Activated CD4-positive, alpha-beta T cell treated with anti-CD3 and anti-CD28 coated beads for 36 hours (primary cell): ENCODE results near the gene BRSK1. TPM values are rescaled to one million over a fixed set of nuclear protein-coding genes. Genes with fewer than 3 reads are reported as not detected.
A peak's percentile ranks its signal among the peaks of the same experiment; 100 is the strongest.

ENCODE experiments used
- ATAC-seq: fragments of 200-7000 bp; cut with Tn5 transposase; one replicate; pipeline ENCODE4 v1.10.0; 2021; ENCODE audit warnings: mild to moderate bottlenecking, moderate library complexity
- CTCF ChIA-PET: fragments of 350-600 bp; sonication (Branson Sonifier 250); formaldehyde crosslinking; loops from one replicate; lab custom pipeline; 2021; ENCODE audit warnings: antibody characterized with exemption; lab: Charles Lee
- POLR2A ChIA-PET: fragments of 350-600 bp; sonication (Branson Sonifier 250); formaldehyde crosslinking; loops from one replicate; lab custom pipeline; 2021; ENCODE audit warnings: antibody characterized with exemption, inconsistent platforms; lab: Charles Lee
- DNase-seq: peaks from one replicate; pipeline ENCODE4 v3.0.0-alpha.2; 2020
- H3K27ac Mint-ChIP-seq: one replicate; pipeline ENCODE4 v1.8.0; 2021; ENCODE audit warnings: mixed read lengths
- H3K27me3 Mint-ChIP-seq: one replicate; pipeline ENCODE4 v1.8.0; 2021; ENCODE audit warnings: mixed read lengths
- H3K36me3 Mint-ChIP-seq: one replicate; pipeline ENCODE4 v1.8.0; 2021; ENCODE audit warnings: low read depth, mixed read lengths
- H3K4me1 Mint-ChIP-seq: one replicate; pipeline ENCODE4 v1.8.0; 2021; ENCODE audit warnings: mixed read lengths
- H3K4me3 Mint-ChIP-seq: one replicate; pipeline ENCODE4 v1.8.0; 2021; ENCODE audit warnings: mild to moderate bottlenecking, moderate library complexity, mixed read lengths
- H3K9me3 Mint-ChIP-seq: one replicate; pipeline ENCODE4 v1.8.0; 2021; ENCODE audit warnings: low read depth, mixed read lengths
- intact Hi-C, 2 experiments: fragments of 100-400 bp; cut with DNase I in 1 of 2; cut with micrococcal nuclease in 1 of 2; formaldehyde crosslinking; loops; one replicate each; pipeline versions ENCODE4 v1.14.2 to v1.15.1; 2022 to 2024; cut with DNase I, micrococcal nuclease
- total RNA-seq, 2 experiments: library from RNA; stranded (reverse); gene quantifications; one replicate each; pipeline ENCODE4 v1.2.3, GENCODE V29; 2021

Gene BRSK1
- total RNA-seq, 2 experiments from 2014 or later: 4.1 to 4.5 TPM

- peak overlapping the region; percentile 97 for H3K27ac Mint-ChIP-seq
- intact Hi-C loops: loop anchor here (1.0 to 5.0 kb wide), 24 partner anchors 14 to 1150 kb away; partner anchors contain the start of genes HSPBP1 (in 2 of the 2), ISOC2 (in 2 of the 2), PPP6R1 (in 2 of the 2) and RPL28 (in 2 of the 2)
- peak overlapping the region; percentile 86 for H3K4me3 Mint-ChIP-seq
- DNase-seq: peak; percentile 46
- H3K27me3 Mint-ChIP-seq: peaks cover 2% of the 10 kb centered on the region
- H3K36me3 Mint-ChIP-seq: peaks cover 20% of the 10 kb centered on the region
- ChIA-PET POLR2A (interaction anchor here (0.5 to 1.5 kb wide), 12 partner anchors 10 to 302 kb away, joined by 3 to 17 read pairs (median 4); partner anchors contain the start of genes NAT14, PPP6R1, TMEM238 and UBE2S), CTCF (interaction anchor here (0.6 to 1.8 kb wide), 9 partner anchors 29 to 1203 kb away, joined by 3 to 10 read pairs (median 3); partner anchors contain the start of genes PPP1R12C, TMEM238 and ZNF865)
- no peaks in the 10 kb centered on the region for H3K9me3 Mint-ChIP-seq
- H3K4me1 Mint-ChIP-seq: peaks cover 18% of the 10 kb centered on the region
- no peak for ATAC-seq
Observed at GRCh38 chr19:55339889-55340783, 56.3 kb downstream of the BRSK1 start.

GRCh38 chr19:55340784-55341147, 57.0 kb downstream of the BRSK1 start:
- Mint-ChIP-seq H3K4me3 (peak overlapping the region; percentile 86), H3K27ac (peak overlapping the region; percentile 55), H3K4me1 (peaks cover 18% of the 10 kb centered on the region), H3K27me3 (peaks cover 2% of the 10 kb centered on the region), H3K9me3 (no peaks in the 10 kb centered on the region), H3K36me3 (peaks cover 20% of the 10 kb centered on the region)
- ChIA-PET CTCF (interaction anchor here (0.6 to 1.0 kb wide), 2 partner anchors 29 to 1204 kb away, joined by 3 read pairs; no protein-coding TSS in a partner anchor), POLR2A (no interaction called here)
- no peak for ATAC-seq
- intact Hi-C loops: no loop called here
- peak; percentile 64 for DNase-seq

DNA sequence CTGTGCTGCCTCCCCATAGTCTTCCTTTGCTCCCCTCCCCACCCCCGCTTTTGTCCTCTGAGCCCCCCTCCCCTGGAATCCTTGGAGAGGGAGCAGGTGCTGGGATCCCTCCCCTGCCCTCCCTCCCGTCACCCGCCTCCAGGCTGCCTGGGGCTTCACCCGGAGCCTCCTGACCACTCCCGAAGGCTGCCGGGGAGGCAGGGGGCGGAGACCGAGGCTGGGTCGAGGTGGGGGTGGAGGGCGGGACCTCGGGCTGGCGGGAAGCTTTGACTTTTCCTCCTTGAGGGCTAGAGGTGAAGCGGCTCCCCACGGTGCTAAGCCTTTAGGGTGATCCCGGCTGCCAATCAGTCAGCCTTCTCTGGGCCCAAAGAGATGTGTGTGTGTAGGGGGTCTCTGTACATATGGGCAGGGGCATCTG, 57.4 kb downstream of the BRSK1 start:
- ATAC-seq (no peak), DNase-seq (peak; percentile 90)
- H3K4me3 Mint-ChIP-seq: peak overlapping the region; percentile 86
- CTCF ChIA-PET: interaction anchor here (0.6 to 1.0 kb wide), 2 partner anchors 28 to 1204 kb away, joined by 3 read pairs; no protein-coding TSS in a partner anchor
- intact Hi-C loops: no loop called here
- peaks cover 20% of the 10 kb centered on the region for H3K36me3 Mint-ChIP-seq
- H3K27ac Mint-ChIP-seq: peak overlapping the region; percentile 60
- peaks cover 18% of the 10 kb centered on the region for H3K4me1 Mint-ChIP-seq
- peaks cover 2% of the 10 kb centered on the region for H3K27me3 Mint-ChIP-seq
- no peaks in the 10 kb centered on the region for H3K9me3 Mint-ChIP-seq
- POLR2A ChIA-PET: no interaction called here

DNA sequence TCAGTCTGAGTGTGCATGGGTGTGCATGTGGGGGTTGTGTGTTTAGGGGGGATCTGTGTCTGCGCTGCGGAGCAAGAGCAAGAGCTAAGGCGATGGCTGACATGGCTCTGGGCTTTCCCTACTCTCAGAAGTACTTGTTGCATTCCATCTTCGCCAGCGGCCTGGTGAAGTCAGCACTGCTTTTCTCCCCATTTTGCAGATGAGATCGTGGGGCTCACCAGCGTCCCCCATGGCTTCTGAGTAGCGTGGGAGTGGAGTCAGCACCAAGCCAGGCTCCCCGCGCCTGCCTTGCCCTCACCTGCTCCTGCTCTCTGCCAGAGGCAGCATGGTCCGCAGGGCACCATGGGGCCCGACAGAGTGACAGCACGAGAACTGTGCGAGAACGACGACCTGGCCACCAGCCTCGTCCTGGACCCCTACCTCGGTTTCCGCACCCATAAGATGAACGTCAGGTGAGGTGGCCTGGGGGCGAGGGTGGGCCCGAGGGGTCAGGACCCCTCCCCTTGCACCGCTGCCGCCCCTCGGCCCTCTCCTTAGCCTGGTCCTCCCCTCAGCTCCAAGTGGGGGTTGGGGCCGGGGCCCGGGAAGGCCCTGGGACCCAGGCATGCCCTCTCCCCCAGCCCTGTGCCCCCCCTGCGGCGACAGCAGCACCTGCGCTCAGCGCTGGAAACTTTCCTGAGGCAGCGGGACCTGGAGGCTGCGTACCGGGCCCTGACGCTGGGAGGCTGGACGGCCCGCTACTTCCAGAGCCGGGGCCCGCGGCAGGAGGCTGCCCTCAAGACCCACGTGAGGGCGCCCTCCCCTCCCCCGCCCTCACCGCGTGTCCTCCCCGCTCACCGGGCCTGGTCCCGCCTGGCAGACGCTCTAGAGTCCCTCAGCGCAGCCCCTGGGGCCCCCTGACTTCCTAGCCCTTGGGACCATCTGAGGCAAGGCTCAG, 58.1 kb downstream of the BRSK1 start:
- intact Hi-C loops: no loop called here
- peak overlapping the region; percentile 86 for H3K4me3 Mint-ChIP-seq
- no peak for ATAC-seq
- H3K27ac Mint-ChIP-seq: peak overlapping the region; percentile 60
- H3K36me3 Mint-ChIP-seq: peaks cover 20% of the 10 kb centered on the region
- ChIA-PET POLR2A (no interaction called here), CTCF (interaction anchor here (0.5 kb wide), 1 partner anchor 50 kb away, joined by 3 read pairs; no protein-coding TSS in a partner anchor)
- H3K4me1 Mint-ChIP-seq: peaks cover 18% of the 10 kb centered on the region
- no peak for DNase-seq
- no peaks in the 10 kb centered on the region for H3K9me3 Mint-ChIP-seq
- no peaks in the 10 kb centered on the region for H3K27me3 Mint-ChIP-seq

GRCh38 chr19:55344444-55344843, 60.6 kb downstream of the BRSK1 start:
- no peaks in the 10 kb centered on the region for H3K9me3 Mint-ChIP-seq
- ATAC-seq: no peak
- ChIA-PET CTCF (interaction anchor here (0.6 kb wide), 1 partner anchor 9 kb away, joined by 6 read pairs; no protein-coding TSS in a partner anchor), POLR2A (no interaction called here)
- intact Hi-C loops: no loop called here
- H3K4me3 Mint-ChIP-seq: no peak overlapping the region
- H3K4me1 Mint-ChIP-seq: peaks cover 10% of the 10 kb centered on the region
- peaks cover 20% of the 10 kb centered on the region for H3K36me3 Mint-ChIP-seq
- no peak for DNase-seq
- H3K27me3 Mint-ChIP-seq: no peaks in the 10 kb centered on the region
- no peak overlapping the region for H3K27ac Mint-ChIP-seq

- CTCF ChIA-PET: no interaction called here
- peaks cover 20% of the 10 kb centered on the region for H3K36me3 Mint-ChIP-seq
- H3K4me1 Mint-ChIP-seq: peaks cover 10% of the 10 kb centered on the region
- no peaks in the 10 kb centered on the region for H3K27me3 Mint-ChIP-seq
- intact Hi-C loops: no loop called here
- H3K27ac Mint-ChIP-seq: no peak overlapping the region
- POLR2A ChIA-PET: no interaction called here
- DNase-seq: no peak
- H3K9me3 Mint-ChIP-seq: no peaks in the 10 kb centered on the region
- ATAC-seq: no peak
- H3K4me3 Mint-ChIP-seq: no peak overlapping the region
Observed at GRCh38 chr19:55345101-55345817, 61.5 kb downstream of the BRSK1 start.

- peaks cover 20% of the 10 kb centered on the region for H3K36me3 Mint-ChIP-seq
- intact Hi-C loops: no loop called here
- no peak overlapping the region for H3K27ac Mint-ChIP-seq
- ATAC-seq: no peak
- peaks cover 4% of the 10 kb centered on the region for H3K4me1 Mint-ChIP-seq
- no peaks in the 10 kb centered on the region for H3K9me3 Mint-ChIP-seq
- DNase-seq: no peak
- POLR2A ChIA-PET: no interaction called here
- H3K27me3 Mint-ChIP-seq: peaks cover 2% of the 10 kb centered on the region
- no peak overlapping the region for H3K4me3 Mint-ChIP-seq
- CTCF ChIA-PET: no interaction called here
Observed at GRCh38 chr19:55345818-55346724, 62.3 kb downstream of the BRSK1 start.

GRCh38 chr19:55346725-55347441, 63.1 kb downstream of the BRSK1 start:
- peaks cover 11% of the 10 kb centered on the region for H3K27me3 Mint-ChIP-seq
- no peak overlapping the region for H3K4me3 Mint-ChIP-seq
- ChIA-PET CTCF (no interaction called here), POLR2A (no interaction called here)
- peaks cover 14% of the 10 kb centered on the region for H3K36me3 Mint-ChIP-seq
- no peaks in the 10 kb centered on the region for H3K4me1 Mint-ChIP-seq
- H3K9me3 Mint-ChIP-seq: no peaks in the 10 kb centered on the region
- intact Hi-C loops: no loop called here
- no peak overlapping the region for H3K27ac Mint-ChIP-seq
- DNase-seq (no peak), ATAC-seq (no peak)

GRCh38 chr19:55347442-55348009, 63.7 kb downstream of the BRSK1 start:
- Mint-ChIP-seq H3K27me3 (peaks cover 15% of the 10 kb centered on the region), H3K9me3 (no peaks in the 10 kb centered on the region), H3K4me1 (peaks cover under 1% of the 10 kb centered on the region), H3K4me3 (no peak overlapping the region), H3K36me3 (peaks cover 11% of the 10 kb centered on the region), H3K27ac (no peak overlapping the region)
- no peak for ATAC-seq
- intact Hi-C loops: no loop called here
- POLR2A ChIA-PET: no interaction called here
- no peak for DNase-seq
- CTCF ChIA-PET: interaction anchor here (0.7 kb wide), 1 partner anchor 37 kb away, joined by 4 read pairs; no protein-coding TSS in a partner anchor
